IMR-90 (cell line): Measurements from ENCODE around the gene OSBPL6. TPM values are rescaled to one million over a fixed set of nuclear protein-coding genes. Genes with fewer than 3 reads are reported as not detected.

Experiments used
- ATAC-seq: fragments of 200-7000 bp; cut with Tn5 transposase; 2 replicates; pipeline ENCODE4 v1.9.1; 2020; ENCODE audit warnings: low read depth, mild to moderate bottlenecking, moderate library complexity
- BruUV-seq: library from RNA; stranded (reverse); fragments of 400-500 nt; replicated peaks from 2 replicates; lab custom pipeline; 2021; lab: Mats Ljungman, UMichigan
- CTCF ChIA-PET: fragments of 300-600 bp; formaldehyde crosslinking; extraction: SDS; loops from one replicate; lab custom pipeline; 2021; ENCODE audit warnings: antibody characterized with exemption; lab: Yijun Ruan, JAX
- POLR2A ChIA-PET: fragments of 300-600 bp; sonication (Branson Sonifier 250); formaldehyde crosslinking; loops from one replicate; lab custom pipeline; 2022; ENCODE audit warnings: antibody characterized with exemption; ENCODE audit not compliant: unreplicated experiment; lab: Charles Lee
- DNase-seq: peaks from one replicate; pipeline ENCODE4 v3.0.0; 2013
- H2AFZ ChIP-seq: replicated peaks from 2 replicates; pipeline ENCODE3; 2013; ENCODE audit warnings: low read length, mild to moderate bottlenecking; ENCODE audit not compliant: poor library complexity
- H2AK5ac ChIP-seq: 2 replicates; pipeline ENCODE4 v1.6.1; 2013; ENCODE audit warnings: low read depth, low read length, inconsistent platforms
- H2AK9ac ChIP-seq: replicated peaks from 2 replicates; pipeline ENCODE3; 2013; ENCODE audit warnings: mild to moderate bottlenecking, low read depth, low read length, moderate library complexity; ENCODE audit not compliant: poor library complexity
- H2BK120ac ChIP-seq: 2 replicates; pipeline ENCODE4 v1.6.1; 2013; ENCODE audit warnings: low read depth, low read length, inconsistent platforms
- H2BK15ac ChIP-seq: 3 replicates; pipeline ENCODE4 v1.6.1; 2013; ENCODE audit warnings: low read depth, low read length, inconsistent platforms
- H2BK20ac ChIP-seq: 2 replicates; pipeline ENCODE4 v1.6.1; 2013; ENCODE audit warnings: low read depth, mild to moderate bottlenecking, inconsistent platforms, low read length, moderate library complexity
- H2BK5ac ChIP-seq: 2 replicates; pipeline ENCODE4 v1.6.1; 2013; ENCODE audit warnings: mild to moderate bottlenecking, low read depth, low read length, inconsistent platforms; ENCODE audit not compliant: poor library complexity, severe bottlenecking
- H3K14ac ChIP-seq: replicated peaks from 2 replicates; pipeline ENCODE4 v1.6.1; 2013; ENCODE audit warnings: low read depth, low read length, inconsistent platforms
- H3K18ac ChIP-seq: 2 replicates; pipeline ENCODE4 v1.6.1; 2013; ENCODE audit warnings: low read depth, low read length, control low read depth
- H3K23ac ChIP-seq: 2 replicates; pipeline ENCODE4 v1.6.1; 2013; ENCODE audit warnings: low read depth, low read length, inconsistent platforms
- H3K27ac ChIP-seq: 2 replicates; pipeline ENCODE4 v1.5.1; 2013; ENCODE audit warnings: mild to moderate bottlenecking, control low read depth, low read length; ENCODE audit not compliant: insufficient read depth
- H3K27me3 ChIP-seq: 2 replicates; pipeline ENCODE4 v1.6.1; 2013; ENCODE audit warnings: low read length; ENCODE audit not compliant: control insufficient read depth, insufficient read depth
- H3K36me3 ChIP-seq: 2 replicates; pipeline ENCODE4 v1.6.1; 2013; ENCODE audit warnings: low read length, mixed read lengths; ENCODE audit not compliant: control insufficient read depth, insufficient read depth
- H3K4ac ChIP-seq: 2 replicates; pipeline ENCODE4 v1.6.1; 2013; ENCODE audit warnings: low read depth, low read length, inconsistent platforms
- H3K4me1 ChIP-seq: 2 replicates; pipeline ENCODE4 v1.6.1; 2013; ENCODE audit warnings: low read length, mixed read lengths; ENCODE audit not compliant: control insufficient read depth, insufficient read depth
- H3K4me2 ChIP-seq: 2 replicates; pipeline ENCODE4 v1.6.1; 2013; ENCODE audit warnings: low read depth, mild to moderate bottlenecking, control low read depth, low read length, moderate library complexity
- H3K4me3 ChIP-seq: 2 replicates; pipeline ENCODE4 v1.5.1; 2013; ENCODE audit warnings: low read depth, mild to moderate bottlenecking, control low read depth, low read length, moderate library complexity; ENCODE audit not compliant: insufficient read depth
- H3K56ac ChIP-seq: 2 replicates; pipeline ENCODE4 v1.6.1; 2013; ENCODE audit warnings: low read length, inconsistent platforms; ENCODE audit not compliant: insufficient read depth; ENCODE audit errors: extremely low read depth
- H3K79me1 ChIP-seq, 2 experiments: 2 replicates each; pipeline ENCODE4 v1.6.1; 2013; ENCODE audit warnings: low read length in 2 of 2, inconsistent platforms in 1 of 2, low read depth in 1 of 2
- H3K9ac ChIP-seq: 2 replicates; pipeline ENCODE4 v1.6.1; 2013; ENCODE audit warnings: low read depth, low read length, control low read depth
- H3K9me1 ChIP-seq: 2 replicates; pipeline ENCODE4 v1.6.1; 2013; ENCODE audit warnings: low read length, inconsistent platforms; ENCODE audit not compliant: insufficient read depth
- H3K9me3 ChIP-seq: 2 replicates; pipeline ENCODE4 v1.6.1; 2013; ENCODE audit warnings: low read length; ENCODE audit not compliant: control insufficient read depth, insufficient read depth
- H4K20me1 ChIP-seq: 2 replicates; pipeline ENCODE4 v1.6.1; 2013; ENCODE audit warnings: low read length, inconsistent platforms; ENCODE audit not compliant: insufficient read depth
- H4K5ac ChIP-seq: 2 replicates; pipeline ENCODE4 v1.6.1; 2013; ENCODE audit warnings: mild to moderate bottlenecking, low read depth, low read length, control low read depth
- H4K8ac ChIP-seq, 2 experiments: 2 replicates each; pipeline ENCODE4 v1.6.1; 2013; ENCODE audit warnings: low read depth in 2 of 2, low read length in 2 of 2, control low read depth in 1 of 2, inconsistent platforms in 1 of 2
- H4K91ac ChIP-seq: 2 replicates; pipeline ENCODE4 v1.6.1; 2013; ENCODE audit warnings: low read depth, low read length, inconsistent platforms; ENCODE audit not compliant: insufficient read depth
- BHLHE40 ChIP-seq: fragments of 150-350 bp; IDR thresholded peaks from 2 replicates; pipeline ENCODE4 v1.6.1; 2016; ENCODE audit warnings: mild to moderate bottlenecking, low read depth, low read length
- CEBPB ChIP-seq: IDR thresholded peaks from 2 replicates; pipeline ENCODE4 v1.6.1; 2012; ENCODE audit warnings: low read depth, low read length, improper control_type of control experiment
- CHD1 ChIP-seq: IDR thresholded peaks from 2 replicates; pipeline ENCODE4 v1.6.1; 2012; ENCODE audit warnings: low read depth, low read length, improper control_type of control experiment
- ELK1 ChIP-seq: fragments of 150-350 bp; IDR thresholded peaks from 2 replicates; pipeline ENCODE4 v1.6.1; 2016; ENCODE audit warnings: low read depth, mild to moderate bottlenecking, low read length, moderate library complexity, borderline replicate concordance
- FOS ChIP-seq: fragments of 150-350 bp; IDR thresholded peaks from 2 replicates; pipeline ENCODE4 v1.6.1; 2016; ENCODE audit warnings: low read depth, low read length
- MAFK ChIP-seq: IDR thresholded peaks from 2 replicates; pipeline ENCODE4 v1.6.1; 2012; ENCODE audit warnings: low read depth, low read length, improper control_type of control experiment
- MAZ ChIP-seq: IDR thresholded peaks from 2 replicates; pipeline ENCODE4 v1.6.1; 2012; ENCODE audit warnings: low read depth, mild to moderate bottlenecking, low read length, improper control_type of control experiment, moderate library complexity, borderline replicate concordance
- MXI1 ChIP-seq: IDR thresholded peaks from 2 replicates; pipeline ENCODE4 v1.6.1; 2012; ENCODE audit warnings: low read depth, mild to moderate bottlenecking, low read length, moderate library complexity, borderline replicate concordance
- NFE2L2 ChIP-seq: fragments of 150-350 bp; IDR thresholded peaks from 2 replicates; pipeline ENCODE4 v1.6.1; 2016; ENCODE audit warnings: low read depth, mild to moderate bottlenecking, low read length
- POLR2A ChIP-seq: IDR thresholded peaks from 2 replicates; pipeline ENCODE4 v1.6.1; 2012; ENCODE audit warnings: mild to moderate bottlenecking, low read depth, low read length
- RAD21 ChIP-seq: IDR thresholded peaks from 2 replicates; pipeline ENCODE4 v1.6.1; 2012; ENCODE audit warnings: low read length, improper control_type of control experiment
- RCOR1 ChIP-seq: IDR thresholded peaks from 2 replicates; pipeline ENCODE4 v1.6.1; 2012; ENCODE audit warnings: mild to moderate bottlenecking, low read length, improper control_type of control experiment; ENCODE audit not compliant: insufficient replicate concordance
- RFX5 ChIP-seq: IDR thresholded peaks from 2 replicates; pipeline ENCODE4 v1.8.0; 2012; ENCODE audit warnings: low read depth, mild to moderate bottlenecking, low read length, moderate library complexity
- SMC3 ChIP-seq: fragments of 150-350 bp; IDR thresholded peaks from 2 replicates; pipeline ENCODE4 v1.6.1; 2016; ENCODE audit warnings: low read depth, mild to moderate bottlenecking, antibody characterized with exemption, low read length, moderate library complexity
- USF2 ChIP-seq: fragments of 150-350 bp; IDR thresholded peaks from 2 replicates; pipeline ENCODE4 v1.6.1; 2017; ENCODE audit warnings: mild to moderate bottlenecking, antibody characterized with exemption, low read length, low read depth
- WGBS, 2 experiments: methylation state at CpG; one replicate each; pipeline versions ENCODE4 v1.1.5 to v1.1.7; 2013; ENCODE audit warnings: missing lambda C conversion rate in 2 of 2; ENCODE audit not compliant: insufficient read length in 1 of 2; ENCODE audit errors: extremely low coverage in 2 of 2; 5-methylcytosine and 5-hydroxymethylcytosine counted together
- dilution Hi-C: fragments of 300-500 bp; cut with HindIII; formaldehyde crosslinking; loops from one replicate; pipeline ENCODE4 v1.14.3; 2018; ENCODE audit warnings: low sequenced_read_pairs; ENCODE audit not compliant: unreplicated experiment
- in situ Hi-C: fragments of 300-500 bp; cut with MboI; formaldehyde crosslinking; loops from 3 replicates; pipeline ENCODE4 v1.14.3; 2019; ENCODE audit warnings: low sequenced_read_pairs, inconsistent platforms, mixed read lengths
- intact Hi-C: fragments of 100-400 bp; cut with micrococcal nuclease; formaldehyde crosslinking; loops from 2 replicates; pipeline ENCODE4 v1.10.0; 2022
- polyA plus RNA-seq, 3 experiments: library from polyadenylated mRNA; depleted of rRNA; stranded (reverse); fragments of >200 nt; gene quantifications; 2 replicates each; pipeline ENCODE4 v1.2.3, GENCODE V29; 2012; ENCODE audit warnings: low replicate concordance in 1 of 3
- total RNA-seq: library from RNA; depleted of rRNA; stranded (reverse); fragments of >200 nt; gene quantifications from 2 replicates; pipeline ENCODE4 v1.2.3, GENCODE V29; 2012
- TF ChIP-seq, protein P1 (sequence below): conservative IDR thresholded peaks from 2 replicates; pipeline ENCODE4 v1.5.1; 2012; ENCODE audit warnings: mild to moderate bottlenecking, low read depth, low read length, improper control_type of control experiment

The OSBPL6 gene
- total and polyA plus RNA-seq, 2 of the 4 experiments (the other 2 are of a cell fraction) = 3.2 to 3.7 TPM

DNA sequence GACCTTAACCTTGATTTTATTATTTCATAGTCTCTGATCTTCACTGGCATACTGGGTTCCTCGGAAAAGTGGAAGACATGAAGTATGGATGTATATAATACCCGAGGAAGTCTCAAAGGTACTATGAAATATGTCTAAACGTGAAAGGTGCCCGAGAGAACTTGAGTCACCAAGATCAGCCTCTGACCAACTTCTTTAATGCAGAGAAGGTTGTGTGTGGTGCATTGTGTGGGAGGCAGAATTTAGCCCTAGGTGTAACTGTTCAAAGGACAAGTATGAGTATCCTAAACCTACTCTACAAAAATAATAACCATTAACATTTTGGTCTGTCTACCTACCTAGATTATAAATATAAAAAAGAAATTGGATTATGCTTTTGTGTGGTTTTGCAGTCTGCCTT lies 36.1 kb downstream of the OSBPL6 start:
- POLR2A ChIA-PET = no interaction called here
- H3K36me3 ChIP-seq = no peaks in the 10 kb centered on the region
- H3K4me3 ChIP-seq = no peak overlapping the region
- peaks cover 4% of the 10 kb centered on the region; the same call in 1 of the 2 replicates for H3K9me1 ChIP-seq
- H4K91ac ChIP-seq = no peak overlapping the region
- no peak overlapping the region for H3K9ac ChIP-seq
- no peaks in the 10 kb centered on the region; a peak in 3 of 4 replicates for H3K79me1 ChIP-seq
- no peak overlapping the region for H3K14ac ChIP-seq
- no peak overlapping the region for H2BK15ac ChIP-seq
- no peaks in the 10 kb centered on the region for H4K20me1 ChIP-seq
- H3K18ac ChIP-seq = no peak overlapping the region
- H3K4me1 ChIP-seq = peaks cover 2% of the 10 kb centered on the region; the same call in 1 of the 2 replicates
- no peaks in the 10 kb centered on the region for H3K9me3 ChIP-seq
- no peak overlapping the region for H2BK5ac ChIP-seq
- WGBS, 2 experiments = no CpG with 5 or more reads among the region's 4 CpGs
- H2BK120ac ChIP-seq = no peak overlapping the region
- CTCF ChIA-PET = no interaction called here
- in situ Hi-C loops (no loop called here), dilution Hi-C loops (no loop called here), intact Hi-C loops (no loop called here)
- no peak overlapping the region for H2AK9ac ChIP-seq
- no TSS peak for BruUV-seq
- H3K27me3 ChIP-seq = no peaks in the 10 kb centered on the region
- DNase-seq (no peak), ATAC-seq (no peak)
- H2BK20ac ChIP-seq = no peak overlapping the region
- no peak overlapping the region for H3K4ac ChIP-seq
- no peak overlapping the region for H4K8ac ChIP-seq
- no peak overlapping the region for H2AK5ac ChIP-seq
- TF ChIP-seq MXI1 (no peak), MAZ (no peak), NFE2L2 (no peak), RCOR1 (no peak), BHLHE40 (no peak), MAFK (no peak), ELK1 (no peak), RFX5 (no peak), CHD1 (no peak), SMC3 (no peak), CEBPB (no peak), RAD21 (no peak), POLR2A (no peak), USF2 (no peak), FOS (no peak)
- TF ChIP-seq, protein P1, sequence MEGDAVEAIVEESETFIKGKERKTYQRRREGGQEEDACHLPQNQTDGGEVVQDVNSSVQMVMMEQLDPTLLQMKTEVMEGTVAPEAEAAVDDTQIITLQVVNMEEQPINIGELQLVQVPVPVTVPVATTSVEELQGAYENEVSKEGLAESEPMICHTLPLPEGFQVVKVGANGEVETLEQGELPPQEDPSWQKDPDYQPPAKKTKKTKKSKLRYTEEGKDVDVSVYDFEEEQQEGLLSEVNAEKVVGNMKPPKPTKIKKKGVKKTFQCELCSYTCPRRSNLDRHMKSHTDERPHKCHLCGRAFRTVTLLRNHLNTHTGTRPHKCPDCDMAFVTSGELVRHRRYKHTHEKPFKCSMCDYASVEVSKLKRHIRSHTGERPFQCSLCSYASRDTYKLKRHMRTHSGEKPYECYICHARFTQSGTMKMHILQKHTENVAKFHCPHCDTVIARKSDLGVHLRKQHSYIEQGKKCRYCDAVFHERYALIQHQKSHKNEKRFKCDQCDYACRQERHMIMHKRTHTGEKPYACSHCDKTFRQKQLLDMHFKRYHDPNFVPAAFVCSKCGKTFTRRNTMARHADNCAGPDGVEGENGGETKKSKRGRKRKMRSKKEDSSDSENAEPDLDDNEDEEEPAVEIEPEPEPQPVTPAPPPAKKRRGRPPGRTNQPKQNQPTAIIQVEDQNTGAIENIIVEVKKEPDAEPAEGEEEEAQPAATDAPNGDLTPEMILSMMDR = no peak
- no peak overlapping the region for H3K4me2 ChIP-seq
- no peak overlapping the region for H3K23ac ChIP-seq
- no peak overlapping the region for H3K56ac ChIP-seq
- no peak overlapping the region for H2AFZ ChIP-seq
- H4K5ac ChIP-seq = no peak overlapping the region
- no peak overlapping the region for H3K27ac ChIP-seq
